Keratinocyte (primary cell): ENCODE data around the gene ROR2. TPM values are rescaled to one million over a fixed set of nuclear protein-coding genes. Genes with fewer than 3 reads are reported as not detected.

Experiments used
- DNase-seq: peaks from one replicate; pipeline ENCODE4 v3.0.0-alpha.2; 2011; ENCODE audit warnings: low read depth, missing footprints, low spot score
- FAIRE-seq: peaks from 2 replicates; lab custom pipeline; 2011; peaks lifted over from hg19 to GRCh38; lab: Jason Lieb, UNC
- H2AFZ ChIP-seq: 2 replicates; pipeline ENCODE4 v1.6.0; 2012; ENCODE audit warnings: low read length, control low read depth, inconsistent platforms; ENCODE audit not compliant: control insufficient read depth
- H3K27ac ChIP-seq: 2 replicates; pipeline ENCODE4 v1.5.1; 2011; ENCODE audit warnings: low read length; ENCODE audit not compliant: control insufficient read depth, insufficient read depth
- H3K27me3 ChIP-seq: 3 replicates; pipeline ENCODE4 v1.6.0; 2011; ENCODE audit warnings: low read length; ENCODE audit not compliant: control insufficient read depth, insufficient read depth; ENCODE audit errors: extremely low read depth
- H3K36me3 ChIP-seq, 2 experiments: 2 replicates in 1 of 2; 3 replicates in 1 of 2; pipeline ENCODE4 v1.5.1; 2011; ENCODE audit warnings: low read length in 2 of 2, mild to moderate bottlenecking in 1 of 2; ENCODE audit not compliant: control insufficient read depth in 2 of 2, insufficient read depth in 2 of 2; ENCODE audit errors: extremely low read depth in 1 of 2
- H3K4me1 ChIP-seq: 3 replicates; pipeline ENCODE4 v1.5.1; 2011; ENCODE audit warnings: low read length; ENCODE audit not compliant: control insufficient read depth, insufficient read depth; ENCODE audit errors: extremely low read depth
- H3K4me2 ChIP-seq: 3 replicates; pipeline ENCODE4 v1.6.0; 2011; ENCODE audit warnings: low read depth, low read length; ENCODE audit not compliant: control insufficient read depth, insufficient read depth; ENCODE audit errors: extremely low read depth
- H3K4me3 ChIP-seq, 3 experiments: fragments of 200-600 bp in 1 of 3; sonication (generic) in 1 of 3; 2 replicates in 2 of 3; 3 replicates in 1 of 3; pipeline ENCODE4 v1.5.1; 2011 to 2016; ENCODE audit warnings: low read length in 3 of 3, mild to moderate bottlenecking in 3 of 3, control low read depth in 2 of 3, inconsistent platforms in 1 of 3, low read depth in 1 of 3, mixed read lengths in 1 of 3, mixed run types in 1 of 3, moderate library complexity in 1 of 3; ENCODE audit not compliant: control insufficient read depth in 2 of 3, insufficient read depth in 2 of 3; ENCODE audit errors: extremely low read depth in 1 of 3
- H3K79me2 ChIP-seq: 2 replicates; pipeline ENCODE4 v1.6.0; 2012; ENCODE audit warnings: low read length; ENCODE audit not compliant: control insufficient read depth, insufficient read depth
- H3K9ac ChIP-seq: 3 replicates; pipeline ENCODE4 v1.6.0; 2011; ENCODE audit warnings: low read length; ENCODE audit not compliant: control insufficient read depth, insufficient read depth; ENCODE audit errors: extremely low read depth
- H3K9me1 ChIP-seq: 3 replicates; pipeline ENCODE4 v1.6.0; 2011; ENCODE audit warnings: low read length; ENCODE audit not compliant: control insufficient read depth, insufficient read depth; ENCODE audit errors: extremely low read depth
- H3K9me3 ChIP-seq: 2 replicates; pipeline ENCODE4 v1.5.1; 2012; ENCODE audit warnings: low read depth, low read length; ENCODE audit not compliant: control insufficient read depth
- H4K20me1 ChIP-seq: 3 replicates; pipeline ENCODE4 v1.6.0; 2011; ENCODE audit warnings: low read length; ENCODE audit not compliant: control insufficient read depth, insufficient read depth; ENCODE audit errors: extremely low read depth
- CTCF ChIP-seq, 3 experiments: IDR thresholded peaks in 1 of 3; conservative IDR thresholded peaks in 1 of 3; optimal IDR thresholded peaks in 1 of 3; 2 replicates in 2 of 3; 3 replicates in 1 of 3; pipeline versions ENCODE3 to v1.5.1; 2011; ENCODE audit warnings: low read length in 3 of 3, mild to moderate bottlenecking in 3 of 3, moderate library complexity in 2 of 3, control low read depth in 1 of 3, inconsistent platforms in 1 of 3; ENCODE audit not compliant: insufficient read depth in 2 of 3; ENCODE audit errors: extremely low read depth in 1 of 3
- EZH2 ChIP-seq: IDR thresholded peaks from one replicate; pipeline ENCODE4 v1.6.1; 2012; ENCODE audit warnings: inconsistent platforms, mild to moderate bottlenecking, low read length, moderate library complexity
- dilution Hi-C: fragments of 300-500 bp; cut with MboI; formaldehyde crosslinking; loops from one replicate; pipeline ENCODE4 v1.7.0; 2020; ENCODE audit warnings: low sequenced_read_pairs; ENCODE audit not compliant: extremely low pct_ligation_motif_present
- polyA plus RNA-seq, 5 experiments: library from polyadenylated mRNA; depleted of rRNA in 3 of 5; stranded (reverse) in 3 of 5; stranded (forward) in 1 of 5; unstranded in 1 of 5; fragments of >200 nt; gene quantifications; 1 replicate in 1 of 5; 2 replicates in 3 of 5; 3 replicates in 1 of 5; pipeline versions ENCODE4 v1.2.1 to v1.2.3, GENCODE V29; 2011 to 2012; ENCODE audit warnings: missing spikeins in 2 of 5, low read depth in 1 of 5, low replicate concordance in 1 of 5

Gene ROR2
- polyA plus RNA-seq, 1 donor (not counting 4 experiments of a cell fraction or from before 2014, with no cell fraction given) = 0.22 TPM

GRCh38 chr9:91733006-91733624 lies 216.9 kb downstream of the ROR2 start:
- H3K27ac ChIP-seq = no peak overlapping the region
- dilution Hi-C loops = no loop called here
- FAIRE-seq (no peak), DNase-seq (no peak)
- H3K79me2 ChIP-seq = no peaks in the 10 kb centered on the region
- H2AFZ ChIP-seq = no peak overlapping the region
- TF ChIP-seq CTCF (optimal IDR thresholded peaks at IDR 0.05 in 1 of 3, IDR thresholded peaks at IDR 0.05 in 1 of 3, conservative IDR thresholded peaks at IDR 0.05 in 1 of 3; ENCODE audit: extremely low read depth in 1 of 3, insufficient read depth in 2 of 3, low read length in 3 of 3) = no peak
- no peaks in the 10 kb centered on the region for H3K4me1 ChIP-seq
- H3K36me3 ChIP-seq = no peaks in the 10 kb centered on the region
- no peaks in the 10 kb centered on the region for H4K20me1 ChIP-seq
- H3K9me1 ChIP-seq = no peaks in the 10 kb centered on the region
- no peak overlapping the region for H3K4me3 ChIP-seq
- H3K9ac ChIP-seq = no peak overlapping the region
- H3K27me3 ChIP-seq = no peaks in the 10 kb centered on the region
- no peaks in the 10 kb centered on the region for H3K9me3 ChIP-seq
- H3K4me2 ChIP-seq = no peak overlapping the region

DNA sequence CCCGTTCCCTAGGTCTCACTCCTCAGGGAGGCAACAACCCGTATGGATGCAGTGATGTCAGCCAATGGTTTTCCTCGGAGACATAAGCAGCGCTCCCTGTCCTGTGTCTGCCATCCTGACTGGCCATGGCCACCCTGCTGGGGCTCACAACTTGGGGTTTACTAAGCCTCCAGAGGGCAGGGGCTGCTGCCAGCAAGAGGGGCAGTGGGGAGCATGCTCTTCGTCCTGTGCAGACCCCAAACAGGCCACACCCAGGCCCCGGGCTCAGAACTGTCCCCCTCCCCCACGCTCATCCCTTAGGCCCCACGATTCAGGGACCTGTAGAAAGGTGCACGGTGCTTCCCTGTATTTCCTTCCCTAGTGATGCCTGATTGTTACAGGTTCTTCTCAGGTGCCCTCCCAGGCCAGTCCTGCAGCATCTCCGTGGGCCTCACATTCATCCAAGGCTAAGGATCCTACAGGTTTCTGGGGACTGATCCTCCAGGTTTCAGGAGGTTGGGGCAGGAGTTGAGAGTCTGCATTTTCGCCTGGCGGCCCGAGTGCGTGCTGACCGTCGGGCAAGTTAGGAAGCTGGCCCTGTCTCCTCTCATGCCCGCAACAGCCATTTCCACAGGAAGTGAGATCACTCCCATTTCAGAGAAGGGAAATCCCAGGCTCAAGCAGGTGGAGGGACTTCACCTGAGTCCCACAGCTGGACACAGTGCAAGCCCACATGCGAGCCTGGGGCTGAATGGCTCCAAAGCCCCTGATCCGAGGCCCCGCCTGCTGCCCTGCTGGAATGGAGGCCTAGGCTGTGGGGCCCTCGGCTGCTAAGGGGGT lies 217.6 kb downstream of the ROR2 start:
- no peaks in the 10 kb centered on the region for H3K36me3 ChIP-seq
- no peak overlapping the region for H2AFZ ChIP-seq
- H3K4me3 ChIP-seq = no peak overlapping the region
- no peak for TF ChIP-seq EZH2
- no peak for TF ChIP-seq CTCF (optimal IDR thresholded peaks at IDR 0.05 in 1 of 3, IDR thresholded peaks at IDR 0.05 in 1 of 3, conservative IDR thresholded peaks at IDR 0.05 in 1 of 3; ENCODE audit: extremely low read depth in 1 of 3, insufficient read depth in 2 of 3, low read length in 3 of 3)
- no peaks in the 10 kb centered on the region for H3K9me3 ChIP-seq
- no peak overlapping the region for H3K4me2 ChIP-seq
- no peaks in the 10 kb centered on the region for H3K27me3 ChIP-seq
- H3K9ac ChIP-seq = no peak overlapping the region
- no peaks in the 10 kb centered on the region for H3K9me1 ChIP-seq
- FAIRE-seq (no peak), DNase-seq (no peak)
- H3K79me2 ChIP-seq = no peaks in the 10 kb centered on the region
- no peaks in the 10 kb centered on the region for H3K4me1 ChIP-seq
- no peaks in the 10 kb centered on the region for H4K20me1 ChIP-seq
- H3K27ac ChIP-seq = no peak overlapping the region
- dilution Hi-C loops = no loop called here
